ENCODE results near the gene NUDT1. TPM values are rescaled to one million over a fixed set of nuclear protein-coding genes. Genes with fewer than 3 reads are reported as not detected.

The NUDT1 gene
- total and polyA plus RNA-seq, 9 donors, result 17.3 to 29.8 (median 23.4) TPM

DNA sequence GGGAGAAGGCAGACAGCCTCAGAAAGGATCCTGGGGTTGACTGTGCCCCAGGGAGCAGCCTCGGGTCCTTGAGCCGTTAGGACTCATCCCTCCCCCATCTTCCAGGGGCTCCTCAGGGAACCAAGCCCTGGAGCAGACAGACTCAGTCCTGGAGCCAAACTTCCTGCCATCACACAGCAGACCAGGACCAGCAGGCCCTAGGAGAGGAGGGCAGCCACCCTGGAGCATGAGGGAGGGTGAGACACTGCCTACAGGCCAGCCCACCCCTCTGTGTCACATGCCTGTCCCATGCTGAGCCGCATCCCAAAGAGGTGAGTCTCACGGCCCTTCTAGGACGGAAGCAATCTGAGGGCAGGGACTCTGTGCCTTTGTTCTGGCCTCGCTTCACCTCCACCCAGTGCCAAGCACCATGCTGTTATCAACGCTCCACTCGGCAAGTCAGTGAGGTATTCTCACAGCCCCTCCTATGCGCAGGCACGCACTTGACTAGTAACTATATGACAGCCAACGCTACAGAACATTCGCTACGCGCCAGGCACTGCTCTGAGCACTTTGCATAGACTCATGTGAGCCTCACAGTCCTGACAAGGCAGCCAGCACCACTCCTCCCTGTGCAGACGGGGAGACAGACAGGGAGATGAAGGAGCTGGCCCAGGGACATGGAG, 28.3 kb upstream of the NUDT1 start:
- no peak for DNase-seq
- Histone ChIP-seq H3K27me3 (ENCODE audit: control insufficient read depth, insufficient read depth, low read length) (no peaks in the 10 kb centered on the region), H3K27ac (ENCODE audit: low read length) (no peak overlapping the region), H3K4me3 (ENCODE audit: low read length) (no peak overlapping the region), H3K9me3 (replicated peaks; ENCODE audit: control insufficient read depth, low read depth, low read length) (peaks cover 2% of the 10 kb centered on the region), H3K4me1 (ENCODE audit: control insufficient read depth, insufficient read depth, low read length) (peaks cover 10% of the 10 kb centered on the region), H3K36me3 (ENCODE audit: control insufficient read depth, insufficient read depth, low read length) (peaks cover 81% of the 10 kb centered on the region)
- WGBS (ENCODE audit: insufficient coverage), result 84% methylated on average over 13 of the region's 15 CpGs

DNA sequence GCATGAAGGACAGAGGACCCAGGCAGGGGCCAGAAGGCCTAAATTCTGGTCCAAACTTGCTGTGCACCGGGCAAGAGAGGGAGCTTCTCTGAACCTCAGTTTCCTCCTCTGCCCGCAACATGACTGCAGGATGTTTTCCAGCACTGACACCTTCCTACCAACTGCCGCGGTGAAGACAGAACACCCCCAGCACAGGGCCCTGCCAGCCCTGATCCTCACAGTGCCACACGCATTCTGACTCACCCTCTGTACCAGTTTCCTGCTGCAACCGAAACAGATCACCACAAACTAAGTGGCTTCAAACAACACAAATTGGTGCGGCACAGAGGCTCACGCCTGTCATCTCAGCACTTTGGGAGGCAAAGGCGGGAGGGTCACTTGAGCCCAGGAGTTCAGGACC, 27.4 kb upstream of the NUDT1 start:
- Histone ChIP-seq H3K27me3 (ENCODE audit: control insufficient read depth, insufficient read depth, low read length) (no peaks in the 10 kb centered on the region), H3K9me3 (replicated peaks; ENCODE audit: control insufficient read depth, low read depth, low read length) (peaks cover 2% of the 10 kb centered on the region), H3K36me3 (ENCODE audit: control insufficient read depth, insufficient read depth, low read length) (peaks cover 84% of the 10 kb centered on the region), H3K4me1 (ENCODE audit: control insufficient read depth, insufficient read depth, low read length) (peaks cover 4% of the 10 kb centered on the region), H3K27ac (ENCODE audit: low read length) (no peak overlapping the region), H3K4me3 (ENCODE audit: low read length) (no peak overlapping the region)
- DNase-seq, result no peak
- 97% methylated on average over 9 of the region's 9 CpGs for WGBS (ENCODE audit: insufficient coverage)

DNA sequence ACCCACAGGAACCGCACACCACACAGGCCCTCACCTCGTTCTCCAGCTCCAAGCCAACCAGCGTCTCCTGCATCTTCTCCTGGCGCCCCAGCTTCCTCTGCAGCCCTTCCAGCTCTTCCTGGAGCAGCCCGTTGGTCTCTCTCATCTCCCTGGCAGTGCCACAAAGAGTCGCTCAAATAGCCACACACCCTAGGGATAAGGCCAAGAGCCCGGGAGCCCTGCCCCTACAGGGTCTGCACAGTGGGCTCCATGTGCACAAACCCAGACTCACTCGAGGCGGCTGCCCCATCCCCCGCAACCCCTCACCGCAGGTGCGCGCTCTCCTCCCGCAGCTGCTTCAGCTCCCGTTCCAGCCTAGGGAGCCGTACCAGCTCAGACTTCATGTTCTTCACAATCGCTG, 26.2 kb upstream of the NUDT1 start:
- H3K4me3 ChIP-seq (ENCODE audit: low read length), result no peak overlapping the region
- WGBS (ENCODE audit: insufficient coverage), result 96% methylated on average over 16 of the region's 17 CpGs
- H3K27ac ChIP-seq (ENCODE audit: low read length), result no peak overlapping the region
- no peaks in the 10 kb centered on the region for H3K27me3 ChIP-seq (ENCODE audit: control insufficient read depth, insufficient read depth, low read length)
- H3K4me1 ChIP-seq (ENCODE audit: control insufficient read depth, insufficient read depth, low read length), result peaks cover 4% of the 10 kb centered on the region
- peaks cover 2% of the 10 kb centered on the region for H3K9me3 ChIP-seq (replicated peaks; ENCODE audit: control insufficient read depth, low read depth, low read length)
- DNase-seq, result no peak
- H3K36me3 ChIP-seq (ENCODE audit: control insufficient read depth, insufficient read depth, low read length), result peaks cover 87% of the 10 kb centered on the region

GRCh38 chr7:2217206-2217605, 24.8 kb upstream of the NUDT1 start:
- no peak for DNase-seq
- Histone ChIP-seq H3K9me3 (replicated peaks; ENCODE audit: control insufficient read depth, low read depth, low read length) (peaks cover 2% of the 10 kb centered on the region), H3K4me1 (ENCODE audit: control insufficient read depth, insufficient read depth, low read length) (peaks cover 4% of the 10 kb centered on the region), H3K27ac (ENCODE audit: low read length) (no peak overlapping the region), H3K36me3 (ENCODE audit: control insufficient read depth, insufficient read depth, low read length) (peaks cover 83% of the 10 kb centered on the region), H3K27me3 (ENCODE audit: control insufficient read depth, insufficient read depth, low read length) (no peaks in the 10 kb centered on the region), H3K4me3 (ENCODE audit: low read length) (no peak overlapping the region)
- WGBS (ENCODE audit: insufficient coverage), result 87% methylated on average over 8 of the region's 10 CpGs

GRCh38 chr7:2217716-2218443, 24.1 kb upstream of the NUDT1 start:
- peaks cover 4% of the 10 kb centered on the region for H3K4me1 ChIP-seq (ENCODE audit: control insufficient read depth, insufficient read depth, low read length)
- H3K9me3 ChIP-seq (replicated peaks; ENCODE audit: control insufficient read depth, low read depth, low read length), result peaks cover 2% of the 10 kb centered on the region
- H3K36me3 ChIP-seq (ENCODE audit: control insufficient read depth, insufficient read depth, low read length), result peaks cover 83% of the 10 kb centered on the region
- DNase-seq, result no peak
- H3K27ac ChIP-seq (ENCODE audit: low read length), result no peak overlapping the region
- no peaks in the 10 kb centered on the region for H3K27me3 ChIP-seq (ENCODE audit: control insufficient read depth, insufficient read depth, low read length)
- H3K4me3 ChIP-seq (ENCODE audit: low read length), result no peak overlapping the region
- WGBS (ENCODE audit: insufficient coverage), result 86% methylated on average over 18 of the region's 19 CpGs

DNA sequence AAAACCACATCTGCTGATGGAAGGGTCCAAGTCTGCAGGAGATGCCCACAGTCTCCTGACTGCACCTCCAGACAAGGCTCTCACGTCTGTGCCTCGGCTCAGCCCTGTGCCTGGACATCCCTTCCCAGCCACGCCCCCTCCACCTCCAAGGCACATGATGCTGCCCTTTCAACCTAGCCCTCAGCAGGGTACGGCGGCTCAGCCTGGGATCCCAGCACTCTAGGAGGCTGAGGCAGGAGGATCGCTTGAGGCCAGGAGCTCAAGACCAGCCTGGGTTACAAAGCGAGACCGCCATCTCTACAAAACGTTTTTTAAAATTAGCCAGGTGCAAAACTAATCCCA, 23.6 kb upstream of the NUDT1 start:
- peaks cover 83% of the 10 kb centered on the region for H3K36me3 ChIP-seq (ENCODE audit: control insufficient read depth, insufficient read depth, low read length)
- DNase-seq, result no peak
- 90% methylated on average over 8 of the region's 9 CpGs for WGBS (ENCODE audit: insufficient coverage)

DNA sequence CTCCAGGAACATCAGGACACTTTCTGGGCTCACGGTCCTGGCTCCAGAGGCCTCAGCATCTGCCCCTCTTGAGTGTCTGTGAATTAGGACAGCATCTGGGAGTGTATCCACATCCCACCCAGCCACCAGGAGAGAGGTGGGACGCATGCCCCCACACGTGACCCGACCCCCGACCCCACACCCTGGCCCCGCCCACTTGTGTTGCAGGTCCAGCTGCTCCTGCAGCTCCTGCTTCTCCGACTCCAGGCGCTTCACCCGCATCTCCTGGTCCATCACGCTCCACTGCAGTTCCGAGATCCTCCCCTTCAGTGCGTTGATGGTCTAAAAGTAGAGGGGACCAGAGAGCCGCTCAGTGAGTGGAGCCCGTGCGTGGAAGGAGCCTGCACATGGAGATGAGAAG, 22.9 kb upstream of the NUDT1 start:
- Histone ChIP-seq H3K36me3 (ENCODE audit: control insufficient read depth, insufficient read depth, low read length) (peaks cover 83% of the 10 kb centered on the region), H3K27me3 (ENCODE audit: control insufficient read depth, insufficient read depth, low read length) (no peaks in the 10 kb centered on the region), H3K9me3 (replicated peaks; ENCODE audit: control insufficient read depth, low read depth, low read length) (peaks cover 2% of the 10 kb centered on the region), H3K4me3 (ENCODE audit: low read length) (no peak overlapping the region), H3K27ac (ENCODE audit: low read length) (no peak overlapping the region), H3K4me1 (ENCODE audit: control insufficient read depth, insufficient read depth, low read length) (peaks cover 6% of the 10 kb centered on the region)
- WGBS (ENCODE audit: insufficient coverage), result 97% methylated on average over 5 of the region's 15 CpGs
- no peak for DNase-seq

More for the DNA sequence above, 23.6 kb upstream of the NUDT1 start:
- Histone ChIP-seq H3K27ac (ENCODE audit: low read length) (no peak overlapping the region), H3K4me1 (ENCODE audit: control insufficient read depth, insufficient read depth, low read length) (peaks cover 4% of the 10 kb centered on the region), H3K9me3 (replicated peaks; ENCODE audit: control insufficient read depth, low read depth, low read length) (peaks cover 2% of the 10 kb centered on the region), H3K27me3 (ENCODE audit: control insufficient read depth, insufficient read depth, low read length) (no peaks in the 10 kb centered on the region), H3K4me3 (ENCODE audit: low read length) (no peak overlapping the region)

- WGBS (ENCODE audit: insufficient coverage), result 93% methylated on average over 4 of the region's 8 CpGs
- Histone ChIP-seq H3K4me1 (ENCODE audit: control insufficient read depth, insufficient read depth, low read length) (peaks cover 7% of the 10 kb centered on the region), H3K36me3 (ENCODE audit: control insufficient read depth, insufficient read depth, low read length) (peaks cover 83% of the 10 kb centered on the region), H3K27ac (ENCODE audit: low read length) (no peak overlapping the region), H3K27me3 (ENCODE audit: control insufficient read depth, insufficient read depth, low read length) (no peaks in the 10 kb centered on the region), H3K9me3 (replicated peaks; ENCODE audit: control insufficient read depth, low read depth, low read length) (peaks cover 2% of the 10 kb centered on the region), H3K4me3 (ENCODE audit: low read length) (no peak overlapping the region)
- no peak for DNase-seq
Observed at GRCh38 chr7:2219606-2220005, 22.4 kb upstream of the NUDT1 start.

GRCh38 chr7:2220030-2220429, 22.0 kb upstream of the NUDT1 start:
- Histone ChIP-seq H3K9me3 (replicated peaks; ENCODE audit: control insufficient read depth, low read depth, low read length) (peaks cover 2% of the 10 kb centered on the region), H3K27ac (ENCODE audit: low read length) (no peak overlapping the region), H3K27me3 (ENCODE audit: control insufficient read depth, insufficient read depth, low read length) (no peaks in the 10 kb centered on the region), H3K36me3 (ENCODE audit: control insufficient read depth, insufficient read depth, low read length) (peaks cover 85% of the 10 kb centered on the region), H3K4me1 (ENCODE audit: control insufficient read depth, insufficient read depth, low read length) (peaks cover 8% of the 10 kb centered on the region), H3K4me3 (ENCODE audit: low read length) (no peak overlapping the region)
- WGBS (ENCODE audit: insufficient coverage), result 88% methylated on average over 18 of the region's 19 CpGs
- DNase-seq, result no peak

DNA sequence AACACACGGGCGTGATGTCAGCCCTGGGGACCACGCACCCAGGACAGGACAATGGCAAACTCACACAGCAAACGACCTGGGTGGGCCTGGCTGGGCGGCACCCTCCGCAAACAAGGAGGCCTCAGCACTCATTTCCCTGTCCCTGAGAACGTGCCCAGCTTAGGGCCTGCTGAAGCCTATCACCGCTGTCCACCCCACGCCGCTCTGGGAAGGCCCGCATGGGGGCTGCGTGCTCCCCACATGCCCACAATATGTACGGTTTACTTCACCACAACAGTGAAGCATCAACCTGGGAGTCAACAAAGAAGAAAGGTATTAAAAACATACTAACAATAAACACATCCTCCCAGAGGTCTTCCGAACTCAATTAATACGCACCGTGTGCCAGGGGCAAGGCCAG, 21.5 kb upstream of the NUDT1 start:
- 93% methylated on average over 15 of the region's 16 CpGs for WGBS (ENCODE audit: insufficient coverage)

More for the DNA sequence above, 21.5 kb upstream of the NUDT1 start:
- no peaks in the 10 kb centered on the region for H3K27me3 ChIP-seq (ENCODE audit: control insufficient read depth, insufficient read depth, low read length)
- H3K36me3 ChIP-seq (ENCODE audit: control insufficient read depth, insufficient read depth, low read length), result peaks cover 86% of the 10 kb centered on the region
- H3K4me1 ChIP-seq (ENCODE audit: control insufficient read depth, insufficient read depth, low read length), result peaks cover 8% of the 10 kb centered on the region
- no peak for DNase-seq
- H3K27ac ChIP-seq (ENCODE audit: low read length), result no peak overlapping the region
- no peak overlapping the region for H3K4me3 ChIP-seq (ENCODE audit: low read length)
- peaks cover under 1% of the 10 kb centered on the region for H3K9me3 ChIP-seq (replicated peaks; ENCODE audit: control insufficient read depth, low read depth, low read length)
